DMS153 (cell line): ENCODE data around the gene PLCB3.
"Not testable (repeated sequence)": the region's sequence is repeated elsewhere in the genome, so short reads cannot be mapped to it uniquely, and the experiment has no call there.

Experiments
- DNase-seq: peaks from one replicate; lab custom pipeline; 2025; lab: John Stamatoyannopoulos, UW

Gene PLCB3

GRCh38 chr11:64304316-64305072, 53.2 kb downstream of the PLCB3 start:
- peak; percentile 79 for DNase-seq

GRCh38 chr11:64305075-64305690, 53.9 kb downstream of the PLCB3 start, which contains the start of gene ESRRA:
Gene ESRRA, plus strand, starts transcription at chr11:64305524. Its CDS starts 1,656 bp downstream, at chr11:64307180.
- peak; percentile 98 for DNase-seq

- peak; percentile 25 for DNase-seq
Measured at GRCh38 chr11:64305691-64306562, 54.6 kb downstream of the PLCB3 start.

- DNase-seq: no peak
Measured at GRCh38 chr11:64306563-64306875, 55.2 kb downstream of the PLCB3 start.

- DNase-seq: no peak
Measured at GRCh38 chr11:64306876-64307622, 55.7 kb downstream of the PLCB3 start.

- DNase-seq: not testable (repeated sequence)
Measured at GRCh38 chr11:64307795-64308194, 56.5 kb downstream of the PLCB3 start.

- no peak for DNase-seq
Measured at GRCh38 chr11:64312947-64313346, 61.6 kb downstream of the PLCB3 start.

GRCh38 chr11:64313491-64314145, 62.3 kb downstream of the PLCB3 start:
- DNase-seq: no peak

GRCh38 chr11:64314146-64314804, 62.9 kb downstream of the PLCB3 start:
- DNase-seq: no peak

- no peak for DNase-seq
Measured at GRCh38 chr11:64314805-64315561, 63.7 kb downstream of the PLCB3 start.

- DNase-seq: not testable (repeated sequence)
Measured at GRCh38 chr11:64315667-64316526, 64.6 kb downstream of the PLCB3 start.

GRCh38 chr11:64316672-64317324, 65.5 kb downstream of the PLCB3 start:
- DNase-seq: no peak

- DNase-seq: peak; percentile 98
Measured at GRCh38 chr11:64317325-64317960, 66.1 kb downstream of the PLCB3 start, which contains the start of gene TRMT112. Gene TRMT112, minus strand, starts transcription at chr11:64317559. Its CDS starts 33 bp downstream, at chr11:64317526.

- peak; percentile 95 for DNase-seq
Measured at GRCh38 chr11:64317961-64318765, 66.8 kb downstream of the PLCB3 start, which contains the start of gene PRDX5. Gene PRDX5, plus strand, starts transcription at chr11:64318121. Its CDS starts 95 bp downstream, at chr11:64318216.
